OCI-LY1 (cell line): Measurements from ENCODE around the gene SLC25A21.

Experiments
- H2AFZ ChIP-seq: fragments of 200-600 bp; sonication (generic), shearing (Covaris generic); 2 replicates; pipeline ENCODE4 v1.6.0; 2014; ENCODE audit warnings: antibody characterized with exemption, mild to moderate bottlenecking, low read length
- H3F3A ChIP-seq: fragments of 200-600 bp; sonication (generic), shearing (Covaris generic); 2 replicates; pipeline ENCODE4 v1.6.0; 2014; ENCODE audit warnings: mild to moderate bottlenecking, antibody characterized with exemption, low read length, moderate library complexity; ENCODE audit not compliant: insufficient read depth
- H3K27ac ChIP-seq: fragments of 200-600 bp; sonication (generic); 2 replicates; pipeline ENCODE4 v1.5.1; 2014; ENCODE audit warnings: low read length, mixed run types, mild to moderate bottlenecking, low read depth; ENCODE audit not compliant: poor library complexity, severe bottlenecking
- H3K27me3 ChIP-seq: fragments of 200-600 bp; sonication (generic); 2 replicates; pipeline ENCODE4 v1.6.0; 2014; ENCODE audit warnings: antibody characterized with exemption, mild to moderate bottlenecking, low read length, moderate library complexity; ENCODE audit not compliant: insufficient read depth
- H3K36me3 ChIP-seq: fragments of 200-600 bp; sonication (generic); 2 replicates; pipeline ENCODE4 v1.6.1; 2014; ENCODE audit warnings: mild to moderate bottlenecking, antibody characterized with exemption, low read length, moderate library complexity, mixed read lengths; ENCODE audit not compliant: insufficient read depth
- H3K4me1 ChIP-seq: fragments of 200-600 bp; sonication (generic); 2 replicates; pipeline ENCODE4 v1.5.1; 2014; ENCODE audit warnings: mild to moderate bottlenecking, low read length, moderate library complexity; ENCODE audit not compliant: insufficient read depth, severe bottlenecking
- H3K4me2 ChIP-seq: fragments of 200-600 bp; sonication (generic), shearing (Covaris generic); 2 replicates; pipeline ENCODE4 v1.6.1; 2014; ENCODE audit warnings: low read length
- H3K4me3 ChIP-seq: fragments of 200-600 bp; sonication (generic); 2 replicates; pipeline ENCODE4 v1.5.1; 2014; ENCODE audit warnings: low read length, low read depth, mild to moderate bottlenecking, mixed read lengths; ENCODE audit not compliant: poor library complexity, severe bottlenecking
- H3K79me2 ChIP-seq: fragments of 200-600 bp; shearing (Covaris generic); 2 replicates; pipeline ENCODE4 v1.6.1; 2016; ENCODE audit warnings: mixed run types, low read length, mixed read lengths; ENCODE audit not compliant: insufficient read depth
- H3K9ac ChIP-seq: fragments of 200-600 bp; sonication (generic), shearing (Covaris generic); 2 replicates; pipeline ENCODE4 v1.6.1; 2014; ENCODE audit warnings: mild to moderate bottlenecking, low read length, mixed read lengths
- H3K9me2 ChIP-seq: fragments of 200-600 bp; sonication (generic), shearing (Covaris generic); 2 replicates; pipeline ENCODE4 v1.6.1; 2014; ENCODE audit warnings: low read depth, mild to moderate bottlenecking, low read length, mixed read lengths
- H3K9me3 ChIP-seq: fragments of 200-600 bp; shearing (Covaris generic); 2 replicates; pipeline ENCODE4 v1.6.1; 2014; ENCODE audit warnings: low read length, mixed read lengths
- H4K20me1 ChIP-seq: fragments of 200-600 bp; sonication (generic), shearing (Covaris generic); 2 replicates; pipeline ENCODE4 v1.6.0; 2016; ENCODE audit warnings: mild to moderate bottlenecking, low read length; ENCODE audit not compliant: insufficient read depth
- EZH2 ChIP-seq: fragments of 200-600 bp; sonication (generic), shearing (Covaris generic); IDR thresholded peaks from 2 replicates; pipeline ENCODE4 v1.8.0; 2017; ENCODE audit warnings: borderline replicate concordance, mixed run types, mild to moderate bottlenecking, antibody characterized with exemption, low read length, moderate library complexity, mixed read lengths
- TF ChIP-seq, protein P1 (sequence below): fragments of 200-600 bp; sonication (generic), shearing (Covaris generic); IDR thresholded peaks from 2 replicates; pipeline ENCODE4 v1.5.1; 2017; ENCODE audit warnings: mild to moderate bottlenecking, antibody characterized with exemption, low read length, moderate library complexity, mixed read lengths

The SLC25A21 gene

DNA sequence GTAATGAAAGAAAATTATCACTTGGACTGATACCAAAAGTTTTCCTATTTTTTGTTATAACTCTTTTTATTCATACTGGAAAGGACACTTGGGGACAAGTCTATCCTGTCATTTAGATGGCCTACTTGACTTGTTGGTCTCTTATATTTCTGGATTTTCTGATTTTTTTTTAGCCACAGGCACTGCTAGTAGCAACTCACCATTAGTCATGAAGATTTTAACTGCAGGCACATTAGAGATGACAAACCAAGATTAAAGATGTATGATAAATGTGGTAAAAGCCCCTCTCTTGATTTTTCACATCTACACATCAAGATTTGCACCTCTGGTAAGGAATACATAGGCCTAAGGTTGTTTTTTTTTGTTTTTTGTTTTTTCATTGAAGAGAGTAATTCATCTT is 217.0 kb downstream of the SLC25A21 start:
- H3K9me3 ChIP-seq: no peaks in the 10 kb centered on the region
- no peaks in the 10 kb centered on the region for H3F3A ChIP-seq
- H4K20me1 ChIP-seq: no peaks in the 10 kb centered on the region
- H3K9me2 ChIP-seq: no peaks in the 10 kb centered on the region
- H3K79me2 ChIP-seq: no peaks in the 10 kb centered on the region
- H3K27ac ChIP-seq: no peak overlapping the region
- H3K27me3 ChIP-seq: no peaks in the 10 kb centered on the region
- H3K4me2 ChIP-seq: no peak overlapping the region
- H3K4me1 ChIP-seq: no peaks in the 10 kb centered on the region
- H2AFZ ChIP-seq: no peak overlapping the region
- no peak overlapping the region for H3K9ac ChIP-seq
- no peak overlapping the region for H3K4me3 ChIP-seq
- TF ChIP-seq EZH2: no peak
- TF ChIP-seq, protein P1, sequence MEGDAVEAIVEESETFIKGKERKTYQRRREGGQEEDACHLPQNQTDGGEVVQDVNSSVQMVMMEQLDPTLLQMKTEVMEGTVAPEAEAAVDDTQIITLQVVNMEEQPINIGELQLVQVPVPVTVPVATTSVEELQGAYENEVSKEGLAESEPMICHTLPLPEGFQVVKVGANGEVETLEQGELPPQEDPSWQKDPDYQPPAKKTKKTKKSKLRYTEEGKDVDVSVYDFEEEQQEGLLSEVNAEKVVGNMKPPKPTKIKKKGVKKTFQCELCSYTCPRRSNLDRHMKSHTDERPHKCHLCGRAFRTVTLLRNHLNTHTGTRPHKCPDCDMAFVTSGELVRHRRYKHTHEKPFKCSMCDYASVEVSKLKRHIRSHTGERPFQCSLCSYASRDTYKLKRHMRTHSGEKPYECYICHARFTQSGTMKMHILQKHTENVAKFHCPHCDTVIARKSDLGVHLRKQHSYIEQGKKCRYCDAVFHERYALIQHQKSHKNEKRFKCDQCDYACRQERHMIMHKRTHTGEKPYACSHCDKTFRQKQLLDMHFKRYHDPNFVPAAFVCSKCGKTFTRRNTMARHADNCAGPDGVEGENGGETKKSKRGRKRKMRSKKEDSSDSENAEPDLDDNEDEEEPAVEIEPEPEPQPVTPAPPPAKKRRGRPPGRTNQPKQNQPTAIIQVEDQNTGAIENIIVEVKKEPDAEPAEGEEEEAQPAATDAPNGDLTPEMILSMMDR: no peak
- no peaks in the 10 kb centered on the region for H3K36me3 ChIP-seq

DNA sequence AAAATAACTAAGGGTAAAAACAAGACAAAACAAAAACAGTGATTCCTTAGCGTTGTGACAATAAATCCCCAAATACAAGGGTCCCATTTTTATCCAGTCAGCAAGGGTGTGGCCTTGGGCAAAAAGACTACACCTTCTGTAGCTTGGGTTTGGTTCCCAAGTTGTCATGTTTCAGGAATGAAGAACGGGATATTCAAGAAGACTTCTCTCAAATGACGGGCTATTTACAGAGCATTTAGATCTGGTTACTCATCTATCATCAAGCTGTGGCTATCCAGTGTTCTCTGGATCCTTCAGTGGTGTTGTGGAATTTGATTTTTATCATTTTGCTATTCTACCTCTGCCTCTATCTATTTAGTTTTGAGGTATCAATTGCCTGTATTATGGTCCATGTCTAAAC is 219.7 kb downstream of the SLC25A21 start:
- Histone ChIP-seq H2AFZ (no peak overlapping the region), H3F3A (no peaks in the 10 kb centered on the region), H3K36me3 (no peaks in the 10 kb centered on the region), H3K27me3 (no peaks in the 10 kb centered on the region), H3K4me2 (no peak overlapping the region), H3K4me3 (no peak overlapping the region), H3K9me3 (no peaks in the 10 kb centered on the region), H3K9me2 (no peaks in the 10 kb centered on the region), H3K27ac (no peak overlapping the region), H3K79me2 (no peaks in the 10 kb centered on the region), H3K4me1 (no peaks in the 10 kb centered on the region), H4K20me1 (no peaks in the 10 kb centered on the region), H3K9ac (no peak overlapping the region)
- TF ChIP-seq, protein P1: no peak
- TF ChIP-seq EZH2: no peak

DNA sequence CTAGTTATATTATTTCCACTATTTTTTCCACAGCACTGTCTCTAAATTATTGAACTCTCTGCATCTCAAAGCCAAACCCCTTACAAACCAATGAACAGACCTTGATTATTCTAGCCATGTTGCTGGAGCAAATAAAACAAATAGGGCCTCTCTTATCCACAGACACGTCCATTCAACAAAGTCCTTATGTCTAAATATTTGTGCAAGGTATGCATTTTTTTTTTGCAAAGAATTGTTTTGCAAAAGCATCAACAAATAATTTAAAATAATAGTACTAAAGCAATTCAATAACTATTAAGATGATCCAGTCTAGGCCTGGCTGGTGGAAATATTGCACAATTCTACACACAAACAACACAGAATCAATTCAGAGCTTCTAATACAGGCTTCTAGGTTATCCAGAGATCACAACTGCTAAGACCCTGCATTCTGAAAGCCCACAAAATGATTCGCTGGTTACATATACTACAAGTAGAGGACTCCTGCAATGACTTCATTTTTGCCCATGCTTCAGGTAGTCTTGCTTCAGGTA is 221.0 kb downstream of the SLC25A21 start:
- Histone ChIP-seq H4K20me1 (no peaks in the 10 kb centered on the region), H3K9me3 (no peaks in the 10 kb centered on the region), H3K79me2 (no peaks in the 10 kb centered on the region), H3K27ac (no peak overlapping the region), H2AFZ (no peak overlapping the region), H3K4me3 (no peak overlapping the region), H3K27me3 (no peaks in the 10 kb centered on the region), H3K9me2 (no peaks in the 10 kb centered on the region), H3K4me2 (no peak overlapping the region), H3F3A (no peaks in the 10 kb centered on the region), H3K9ac (no peak overlapping the region), H3K4me1 (no peaks in the 10 kb centered on the region), H3K36me3 (no peaks in the 10 kb centered on the region)
- TF ChIP-seq, protein P1: no peak
- TF ChIP-seq EZH2: no peak
